GM12878 (cell line): ENCODE data around the gene GPRASP2. TPM values are rescaled to one million over a fixed set of nuclear protein-coding genes. Genes with fewer than 3 reads are reported as not detected.

Experiments
- ATAC-seq: fragments of 200-7000 bp; cut with Tn5 transposase; 3 replicates; pipeline ENCODE4 v1.9.1; 2020; ENCODE audit warnings: mild to moderate bottlenecking, moderate library complexity
- BruUV-seq: library from RNA; stranded (reverse); fragments of 400-500 nt; replicated peaks from 2 replicates; lab custom pipeline; 2021; lab: Mats Ljungman, UMichigan
- CTCF ChIA-PET: fragments of 300-600 bp; sonication (Branson Sonifier 250); formaldehyde crosslinking; extraction: SDS; loops from one replicate; lab custom pipeline; 2021; ENCODE audit warnings: inconsistent platforms; lab: Yijun Ruan, JAX
- POLR2A ChIA-PET: fragments of 350-600 bp; formaldehyde crosslinking; extraction: SDS; loops from one replicate; lab custom pipeline; 2021; ENCODE audit warnings: inconsistent platforms; lab: Charles Lee
- RAD21 ChIA-PET: fragments of 300-600 bp; sonication (Branson Sonifier 250); formaldehyde crosslinking; loops from one replicate; lab custom pipeline; 2023; ENCODE audit warnings: antibody characterized with exemption; ENCODE audit not compliant: unreplicated experiment; lab: Charles Lee
- SMC1A ChIA-PET: fragments of 300-600 bp; sonication (Branson Sonifier 250); formaldehyde crosslinking; loops from one replicate; lab custom pipeline; 2023; ENCODE audit not compliant: unreplicated experiment, uncharacterized antibody; lab: Charles Lee
- DNase-seq: peaks from one replicate; pipeline ENCODE4 v3.0.0-alpha.2; 2011; ENCODE audit warnings: low read depth, low spot score
- FAIRE-seq: peaks from 3 replicates; lab custom pipeline; 2011; peaks lifted over from hg19 to GRCh38; lab: Jason Lieb, UNC
- H2AFZ ChIP-seq: 2 replicates; pipeline ENCODE4 v1.6.0; 2011; ENCODE audit warnings: low read depth, low read length, control low read depth; ENCODE audit not compliant: control insufficient read depth
- H3K27ac ChIP-seq: 2 replicates; pipeline ENCODE4 v1.5.1; 2011; ENCODE audit warnings: control low read depth; ENCODE audit not compliant: control insufficient read depth, insufficient read depth
- H3K27me3 ChIP-seq, 2 experiments: replicated peaks in 1 of 2; 2 replicates each; pipeline versions ENCODE4 v1.6.0 to v1.6.1; 2011; ENCODE audit warnings: low read length in 1 of 2; ENCODE audit not compliant: control insufficient read depth in 2 of 2, insufficient read depth in 2 of 2
- H3K36me3 ChIP-seq, 2 experiments: 2 replicates each; pipeline ENCODE4 v1.5.1; 2011; ENCODE audit warnings: low read length in 1 of 2; ENCODE audit not compliant: control insufficient read depth in 2 of 2, insufficient read depth in 2 of 2
- H3K4me1 ChIP-seq: 2 replicates; pipeline ENCODE4 v1.6.1; 2011; ENCODE audit warnings: mild to moderate bottlenecking, low read length, moderate library complexity, mixed read lengths; ENCODE audit not compliant: control insufficient read depth, insufficient read depth
- H3K4me2 ChIP-seq: 2 replicates; pipeline ENCODE4 v1.6.0; 2011; ENCODE audit warnings: control low read depth; ENCODE audit not compliant: control insufficient read depth, insufficient read depth
- H3K4me3 ChIP-seq: fragments of 200-600 bp; sonication (generic); 2 replicates; pipeline ENCODE4 v1.5.1; 2016
- H3K79me2 ChIP-seq: 2 replicates; pipeline ENCODE4 v1.6.0; 2011; ENCODE audit warnings: low read length; ENCODE audit not compliant: control insufficient read depth, insufficient read depth
- H3K9ac ChIP-seq: 2 replicates; pipeline ENCODE4 v1.8.0; 2011; ENCODE audit warnings: low read length, control low read depth, mixed read lengths; ENCODE audit not compliant: control insufficient read depth, insufficient read depth
- H3K9me3 ChIP-seq: replicated peaks from 3 replicates; pipeline ENCODE4 v1.5.1; 2011; ENCODE audit warnings: mild to moderate bottlenecking, low read length; ENCODE audit not compliant: control insufficient read depth, insufficient read depth
- H4K20me1 ChIP-seq: 2 replicates; pipeline ENCODE4 v1.6.0; 2011; ENCODE audit not compliant: control insufficient read depth, insufficient read depth
- EED ChIP-seq: sonication (generic); IDR thresholded peaks from 2 replicates; pipeline ENCODE4 v1.6.1; 2016; ENCODE audit warnings: antibody characterized with exemption, low read depth
- LARP7 ChIP-seq: fragments of 450-650 bp; IDR thresholded peaks from 2 replicates; pipeline ENCODE4 v1.6.1; 2017; ENCODE audit warnings: mild to moderate bottlenecking
- NR2C1 ChIP-seq: fragments of 450-650 bp; IDR thresholded peaks from 2 replicates; pipeline ENCODE4 v1.6.1; 2017; ENCODE audit warnings: antibody characterized with exemption, mild to moderate bottlenecking, moderate library complexity
- POLR2AphosphoS2 ChIP-seq: IDR thresholded peaks from 2 replicates; pipeline ENCODE4 v1.6.1; 2011; ENCODE audit warnings: low read depth, mild to moderate bottlenecking, low read length, improper control_type of control experiment, moderate library complexity
- POLR2AphosphoS5 ChIP-seq: IDR thresholded peaks from 2 replicates; pipeline ENCODE4 v1.6.1; 2011; ENCODE audit warnings: mild to moderate bottlenecking, low read length, inconsistent platforms
- RAD51 ChIP-seq: fragments of 450-650 bp; IDR thresholded peaks from 2 replicates; pipeline ENCODE4 v1.6.1; 2016; ENCODE audit warnings: moderate library complexity, mild to moderate bottlenecking, inconsistent platforms
- RB1 ChIP-seq: fragments of 450-650 bp; formaldehyde crosslinking; IDR thresholded peaks from 2 replicates; pipeline ENCODE4 v1.6.1; 2017; ENCODE audit warnings: mild to moderate bottlenecking, borderline replicate concordance
- RELA ChIP-seq: fragments of 450-650 bp; IDR thresholded peaks from 2 replicates; pipeline ENCODE4 v1.8.0; 2014; ENCODE audit warnings: borderline replicate concordance; ENCODE audit not compliant: partially characterized antibody
- WGBS: methylation state at CpG from one replicate; pipeline ENCODE4 v1.1.6; 2016; ENCODE audit warnings: low lambda C conversion rate; ENCODE audit not compliant: insufficient replicate concordance, insufficient coverage; ENCODE audit errors: missing lambda C conversion rate; 5-methylcytosine and 5-hydroxymethylcytosine counted together
- in situ Hi-C: fragments of 300-500 bp; cut with MboI; formaldehyde crosslinking; loops from 9 replicates; pipeline ENCODE4 v1.14.3; 2018; ENCODE audit warnings: mixed read lengths
- intact Hi-C: fragments of 100-400 bp; cut with micrococcal nuclease; formaldehyde crosslinking; loops from one replicate; pipeline ENCODE4 v1.14.2; 2022; ENCODE audit not compliant: unreplicated experiment
- polyA plus RNA-seq, 11 experiments: library from polyadenylated mRNA; depleted of rRNA in 4 of 11; unstranded in 6 of 11; stranded (reverse) in 5 of 11; fragments of >200 nt; fragmentation: Nextera tagmentation in 4 of 11; fragmentation: Illumina TruSeq in 1 of 11; extraction: Ambion mirVana in 4 of 11; extraction: Trizol in 1 of 11; gene quantifications; 1 replicate in 1 of 11; 2 replicates in 10 of 11; pipeline versions ENCODE4 v1.2.1 to v1.2.3, GENCODE V29; 2011 to 2016; ENCODE audit warnings: inconsistent platforms in 2 of 11, missing spikeins in 2 of 11, low read depth in 1 of 11
- total RNA-seq, 4 experiments: library from RNA; depleted of rRNA in 3 of 4; stranded (reverse); fragments of >200 nt in 3 of 4; fragmentation: Illumina TruSeq in 1 of 4; extraction: Trizol in 1 of 4; gene quantifications; 2 replicates each; pipeline versions ENCODE4 v1.2.1 to v1.2.3, GENCODE V29; 2013 to 2021
- TF ChIP-seq, protein P1 (sequence below): fragments of 450-650 bp; IDR thresholded peaks from 2 replicates; pipeline ENCODE4 v1.6.1; 2017; ENCODE audit warnings: borderline replicate concordance
- TF ChIP-seq, protein P2 (sequence below): IDR thresholded peaks from 2 replicates; pipeline ENCODE4 v1.6.1; 2012; ENCODE audit warnings: low read depth, low read length, improper control_type of control experiment

The GPRASP2 gene
- total and polyA plus RNA-seq, 10 of the 15 experiments (the other 5 are each of a cell fraction or from before 2014, with no cell fraction given), result 0.08 to 0.27 (median 0.19) TPM; not detected in 1

DNA sequence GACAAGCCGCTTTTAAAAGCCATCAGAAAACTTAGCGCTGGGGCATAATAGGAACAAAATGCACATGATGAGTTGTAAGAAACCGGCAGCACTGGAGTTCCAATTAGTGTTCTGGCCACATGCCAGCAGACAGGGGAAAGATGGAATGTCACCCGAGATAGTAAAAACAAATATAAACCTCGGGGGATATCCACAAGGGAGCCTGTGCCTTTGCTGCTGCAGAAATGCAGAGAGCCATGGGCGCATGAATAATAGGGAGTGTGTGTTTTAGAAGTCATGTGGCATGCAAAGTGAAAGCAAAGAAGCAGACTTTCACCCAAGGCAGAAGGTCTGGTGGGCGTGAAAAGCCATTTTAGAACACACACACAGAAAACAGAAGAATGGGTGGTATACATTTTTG, 27.4 kb downstream of the GPRASP2 start:
- in situ Hi-C loops, result no loop called here
- SMC1A ChIA-PET, result no interaction called here
- POLR2A ChIA-PET, result no interaction called here
- BruUV-seq, result no TSS peak
- no peaks in the 10 kb centered on the region for H3K4me1 ChIP-seq
- WGBS, result 34% methylated on average over 7 of the region's 7 CpGs
- H4K20me1 ChIP-seq, result no peaks in the 10 kb centered on the region
- H3K27ac ChIP-seq, result no peak overlapping the region
- H2AFZ ChIP-seq, result no peak overlapping the region
- no peak overlapping the region for H3K4me2 ChIP-seq
- FAIRE-seq, result no peak
- no peaks in the 10 kb centered on the region for H3K9me3 ChIP-seq
- H3K36me3 ChIP-seq, result no peaks in the 10 kb centered on the region
- TF ChIP-seq, protein P1, sequence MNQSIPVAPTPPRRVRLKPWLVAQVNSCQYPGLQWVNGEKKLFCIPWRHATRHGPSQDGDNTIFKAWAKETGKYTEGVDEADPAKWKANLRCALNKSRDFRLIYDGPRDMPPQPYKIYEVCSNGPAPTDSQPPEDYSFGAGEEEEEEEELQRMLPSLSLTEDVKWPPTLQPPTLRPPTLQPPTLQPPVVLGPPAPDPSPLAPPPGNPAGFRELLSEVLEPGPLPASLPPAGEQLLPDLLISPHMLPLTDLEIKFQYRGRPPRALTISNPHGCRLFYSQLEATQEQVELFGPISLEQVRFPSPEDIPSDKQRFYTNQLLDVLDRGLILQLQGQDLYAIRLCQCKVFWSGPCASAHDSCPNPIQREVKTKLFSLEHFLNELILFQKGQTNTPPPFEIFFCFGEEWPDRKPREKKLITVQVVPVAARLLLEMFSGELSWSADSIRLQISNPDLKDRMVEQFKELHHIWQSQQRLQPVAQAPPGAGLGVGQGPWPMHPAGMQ, result no peak
- TF ChIP-seq RB1, result no peak
- TF ChIP-seq POLR2AphosphoS2, result no peak
- TF ChIP-seq POLR2AphosphoS5, result no peak
- TF ChIP-seq RAD51, result no peak
- TF ChIP-seq LARP7, result no peak
- TF ChIP-seq NR2C1, result no peak
- TF ChIP-seq, all 136 proteins: peak for 0
- intact Hi-C loops, result no loop called here
- no peaks in the 10 kb centered on the region for H3K27me3 ChIP-seq
- ATAC-seq, result no peak
- ChIA-PET CTCF (no interaction called here), RAD21 (no interaction called here)
- H3K9ac ChIP-seq, result no peak overlapping the region
- H3K79me2 ChIP-seq, result no peaks in the 10 kb centered on the region
- DNase-seq, result no peak
- H3K4me3 ChIP-seq, result no peak overlapping the region

DNA sequence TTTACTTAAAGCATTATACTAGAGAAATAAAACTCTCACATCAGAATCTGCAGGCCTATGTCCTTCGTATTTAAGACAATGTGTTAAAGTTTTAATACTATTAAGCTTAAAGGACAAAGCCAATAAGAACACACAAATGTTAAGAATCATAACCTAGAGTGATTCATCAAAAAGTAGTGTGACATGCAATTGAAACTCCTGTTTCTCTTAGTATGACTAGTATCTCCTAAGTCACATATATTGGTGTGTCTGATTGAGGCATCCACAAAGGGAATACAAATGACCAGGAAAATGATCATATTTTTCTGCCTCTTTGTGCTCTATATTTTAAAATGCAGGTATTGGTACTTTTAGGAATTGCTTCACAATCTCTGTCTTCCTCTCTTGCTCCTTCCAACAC, 32.1 kb downstream of the GPRASP2 start:
- BruUV-seq, result no TSS peak
- in situ Hi-C loops, result no loop called here
- ChIA-PET SMC1A (no interaction called here), CTCF (no interaction called here), RAD21 (no interaction called here), POLR2A (no interaction called here)
- FAIRE-seq, result no peak
- no peak overlapping the region for H2AFZ ChIP-seq
- no peaks in the 10 kb centered on the region for H3K27me3 ChIP-seq
- no peaks in the 10 kb centered on the region for H3K4me1 ChIP-seq
- intact Hi-C loops, result no loop called here
- no peak overlapping the region for H3K4me2 ChIP-seq
- no peaks in the 10 kb centered on the region for H3K79me2 ChIP-seq
- no peak overlapping the region for H3K9ac ChIP-seq
- no peak for ATAC-seq
- no peaks in the 10 kb centered on the region for H3K36me3 ChIP-seq
- no peak overlapping the region for H3K27ac ChIP-seq
- no peaks in the 10 kb centered on the region for H4K20me1 ChIP-seq
- H3K4me3 ChIP-seq, result no peak overlapping the region
- TF ChIP-seq EED, result no peak
- TF ChIP-seq, protein P2, sequence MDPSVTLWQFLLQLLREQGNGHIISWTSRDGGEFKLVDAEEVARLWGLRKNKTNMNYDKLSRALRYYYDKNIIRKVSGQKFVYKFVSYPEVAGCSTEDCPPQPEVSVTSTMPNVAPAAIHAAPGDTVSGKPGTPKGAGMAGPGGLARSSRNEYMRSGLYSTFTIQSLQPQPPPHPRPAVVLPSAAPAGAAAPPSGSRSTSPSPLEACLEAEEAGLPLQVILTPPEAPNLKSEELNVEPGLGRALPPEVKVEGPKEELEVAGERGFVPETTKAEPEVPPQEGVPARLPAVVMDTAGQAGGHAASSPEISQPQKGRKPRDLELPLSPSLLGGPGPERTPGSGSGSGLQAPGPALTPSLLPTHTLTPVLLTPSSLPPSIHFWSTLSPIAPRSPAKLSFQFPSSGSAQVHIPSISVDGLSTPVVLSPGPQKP, result no peak
- TF ChIP-seq RELA, result no peak
- no peak for DNase-seq
- 7% methylated on average over 1 of the region's 1 CpG for WGBS
- H3K9me3 ChIP-seq, result no peaks in the 10 kb centered on the region
